NB4 (cell line): ENCODE measurements around the gene SETDB1.

ENCODE experiments used
- DNase-seq: peaks from one replicate; pipeline ENCODE4 v3.0.0; 2010; ENCODE audit warnings: low read depth
- H3K4me3 ChIP-seq: one replicate; pipeline ENCODE4 v1.5.1; 2011; ENCODE audit warnings: mild to moderate bottlenecking, low read depth, low read length, moderate library complexity
- CTCF ChIP-seq: IDR thresholded peaks from one replicate; pipeline ENCODE4 v1.5.1; 2012; ENCODE audit warnings: low read depth, low read length
- MYC ChIP-seq: IDR thresholded peaks from 2 replicates; pipeline ENCODE4 v1.6.1; 2011; ENCODE audit warnings: low read depth, low read length
- POLR2A ChIP-seq: IDR thresholded peaks from 2 replicates; pipeline ENCODE4 v1.6.1; 2011; ENCODE audit warnings: mild to moderate bottlenecking; ENCODE audit not compliant: insufficient read length; ENCODE audit errors: extremely low read depth
- TF ChIP-seq, protein P1 (sequence below): IDR thresholded peaks from 2 replicates; pipeline ENCODE4 v1.6.1; 2011; ENCODE audit warnings: low read depth, low read length

The SETDB1 gene

GRCh38 chr1:150970808-150971582 is 44.8 kb downstream of the SETDB1 start:
- TF ChIP-seq POLR2A (no peak), MYC (no peak), CTCF (no peak)
- TF ChIP-seq, protein P1, sequence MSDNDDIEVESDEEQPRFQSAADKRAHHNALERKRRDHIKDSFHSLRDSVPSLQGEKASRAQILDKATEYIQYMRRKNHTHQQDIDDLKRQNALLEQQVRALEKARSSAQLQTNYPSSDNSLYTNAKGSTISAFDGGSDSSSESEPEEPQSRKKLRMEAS: no peak
- H3K4me3 ChIP-seq: peak overlapping the region; percentile 28
- peak; percentile 55 for DNase-seq

DNA sequence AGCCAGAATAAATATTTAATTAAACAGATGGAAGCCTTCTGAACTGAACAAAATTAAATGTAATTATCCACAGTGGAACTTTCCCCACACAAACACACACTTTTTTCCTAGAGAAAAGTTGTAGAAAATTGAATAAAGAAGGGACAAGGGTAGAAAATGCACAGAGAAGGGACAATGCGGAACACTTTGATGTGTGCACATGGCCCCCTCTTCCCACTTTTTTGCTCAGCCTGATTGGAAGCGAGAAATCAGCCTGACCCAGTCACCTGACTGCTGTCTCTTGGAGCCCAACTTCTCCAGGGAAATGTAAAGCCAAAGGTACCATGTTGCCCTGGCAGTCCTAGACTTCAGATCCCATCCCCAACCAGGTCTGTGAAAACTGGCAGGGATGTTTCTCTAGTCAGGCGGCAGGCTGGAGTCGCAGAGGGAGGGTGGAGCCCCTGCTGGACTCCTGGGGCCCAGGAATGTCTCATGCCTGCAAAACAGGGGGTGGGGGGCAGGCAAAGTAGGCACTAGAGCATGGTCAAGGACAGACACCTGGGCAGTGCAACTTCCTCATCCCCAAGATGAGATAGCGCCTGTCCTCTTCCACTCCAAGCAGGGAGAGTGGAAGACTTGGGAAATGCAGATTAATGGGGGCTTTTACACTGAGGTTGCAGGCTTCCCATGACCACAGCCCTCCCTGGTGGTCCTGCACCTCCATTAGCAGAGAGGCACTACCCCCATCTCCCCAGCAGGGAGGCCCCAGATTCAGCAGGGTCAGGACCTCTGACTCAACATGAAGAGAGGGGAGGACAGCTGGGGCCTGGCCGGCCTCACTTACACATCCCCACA is 45.6 kb downstream of the SETDB1 start:
- no peak for TF ChIP-seq POLR2A
- TF ChIP-seq, protein P1: no peak
- no peak for TF ChIP-seq CTCF
- no peak for TF ChIP-seq MYC
- peak; percentile 42 for DNase-seq
- H3K4me3 ChIP-seq: peak overlapping the region; percentile 93

GRCh38 chr1:150972417-150972940 is 46.3 kb downstream of the SETDB1 start:
- TF ChIP-seq MYC (no peak), POLR2A (no peak), CTCF (no peak)
- TF ChIP-seq, protein P1: no peak
- H3K4me3 ChIP-seq: peak overlapping the region; percentile 93
- DNase-seq: no peak

GRCh38 chr1:150973258-150973835 is 47.2 kb downstream of the SETDB1 start:
- TF ChIP-seq MYC: 0 out of 2 replicates have a peak, but pooled peaks have one; percentile 8
- no peak for TF ChIP-seq POLR2A
- H3K4me3 ChIP-seq: peak overlapping the region; percentile 93
- peak; percentile 50 for DNase-seq

DNA sequence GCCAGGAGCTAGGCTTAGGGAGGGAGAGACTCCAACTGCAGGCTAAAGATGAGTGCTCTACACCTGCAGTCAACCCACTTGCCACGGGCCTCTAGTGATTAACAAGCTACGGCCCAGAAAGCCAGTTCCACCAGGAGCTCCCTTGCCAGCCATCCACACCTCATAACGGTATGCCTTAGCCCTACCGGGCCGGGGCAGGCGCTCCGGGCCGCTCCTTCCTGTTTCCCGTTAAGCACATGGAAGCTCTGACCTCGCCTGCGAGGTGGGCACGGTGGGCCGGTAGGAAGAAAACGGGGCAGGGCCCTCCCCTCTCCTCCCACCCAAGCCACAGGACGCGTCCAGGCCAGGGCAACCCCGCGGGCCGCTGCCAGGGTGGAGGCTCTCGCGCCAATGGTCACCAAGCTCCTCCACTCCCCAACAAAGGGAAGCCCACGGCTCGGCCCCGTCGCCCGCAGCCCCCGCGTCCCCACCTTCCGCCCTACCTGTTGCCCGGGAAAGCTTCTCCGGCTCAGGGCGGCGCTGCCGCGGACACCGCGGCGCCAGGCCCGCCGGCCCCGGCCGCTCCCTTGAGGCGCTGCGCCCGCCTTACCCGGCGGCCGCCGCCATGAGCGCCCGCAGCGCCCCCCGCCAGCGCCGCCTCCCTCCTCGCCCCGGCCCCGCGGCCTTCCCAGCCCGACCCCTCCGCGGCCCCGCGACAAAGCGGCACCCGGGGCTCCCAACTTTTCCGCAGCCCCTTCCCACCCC is 47.8 kb downstream of the SETDB1 start:
- H3K4me3 ChIP-seq: peak overlapping the region; percentile 93
- peak; percentile 69 for DNase-seq
- TF ChIP-seq MYC: peak; percentile 94
- TF ChIP-seq, protein P1: peak; percentile 82
- TF ChIP-seq CTCF: no peak
- no peak for TF ChIP-seq POLR2A
